WTC11 (cell line): ENCODE results near the gene GTF2H4. TPM values are rescaled to one million over a fixed set of nuclear protein-coding genes. Genes with fewer than 3 reads are reported as not detected.

Experiments
- ATAC-seq: fragments of 200-7000 bp; cut with Tn5 transposase; 2 replicates; pipeline ENCODE4 v1.10.0; 2021; ENCODE audit warnings: mild to moderate bottlenecking, moderate library complexity
- CTCF ChIA-PET: fragments of 300-600 bp; sonication (Branson Sonifier 250); formaldehyde crosslinking; loops from one replicate; lab custom pipeline; 2021; ENCODE audit warnings: antibody characterized with exemption; lab: Charles Lee
- POLR2A ChIA-PET: fragments of 350-600 bp; sonication (Branson Sonifier 250); formaldehyde crosslinking; loops from one replicate; lab custom pipeline; 2021; ENCODE audit warnings: antibody characterized with exemption; lab: Charles Lee
- DNase-seq: peaks from one replicate; pipeline ENCODE4 v3.0.0; 2021; ENCODE audit warnings: low spot score
- H3K27ac Mint-ChIP-seq: 2 replicates; pipeline ENCODE4 v1.8.0; 2021; ENCODE audit warnings: mixed read lengths
- H3K27me3 Mint-ChIP-seq: 2 replicates; pipeline ENCODE4 v1.8.0; 2021; ENCODE audit warnings: low read depth, mild to moderate bottlenecking, moderate library complexity, mixed read lengths
- H3K36me3 Mint-ChIP-seq: 2 replicates; pipeline ENCODE4 v1.8.0; 2021; ENCODE audit warnings: mixed read lengths
- H3K4me1 Mint-ChIP-seq: 2 replicates; pipeline ENCODE4 v1.8.0; 2022; ENCODE audit warnings: mixed read lengths
- H3K4me3 Mint-ChIP-seq: 2 replicates; pipeline ENCODE4 v1.8.0; 2021; ENCODE audit warnings: mild to moderate bottlenecking, moderate library complexity, mixed read lengths
- H3K9me3 Mint-ChIP-seq: 2 replicates; pipeline ENCODE4 v1.8.0; 2021; ENCODE audit warnings: mixed read lengths
- CREB1 ChIP-seq: sonication (generic); formaldehyde crosslinking; IDR thresholded peaks from 2 replicates; pipeline ENCODE4 v1.8.0; 2023; ENCODE audit warnings: mild to moderate bottlenecking, missing genetic modification reagents
- ELF4 ChIP-seq: sonication (generic); formaldehyde crosslinking; IDR thresholded peaks from 2 replicates; pipeline ENCODE4 v1.8.1; 2022; ENCODE audit warnings: low read depth, mild to moderate bottlenecking, moderate library complexity, missing genetic modification reagents
- NFE2L1 ChIP-seq: sonication (generic); formaldehyde crosslinking; IDR thresholded peaks from 2 replicates; pipeline ENCODE4 v1.8.1; 2023; ENCODE audit warnings: missing genetic modification reagents
- OVOL2 ChIP-seq: fragments of 250-450 bp; sonication (Bioruptor Pico); IDR thresholded peaks from 2 replicates; pipeline ENCODE4 v1.9.0; 2021; ENCODE audit warnings: mild to moderate bottlenecking, borderline replicate concordance
- RELA ChIP-seq: sonication (generic); formaldehyde crosslinking; IDR thresholded peaks from 2 replicates; pipeline ENCODE4 v1.8.1; 2022; ENCODE audit warnings: missing genetic modification reagents, mild to moderate bottlenecking, borderline replicate concordance
- total RNA-seq: library from RNA; stranded (reverse); gene quantifications from 3 replicates; pipeline ENCODE4 v1.2.3, GENCODE V29; 2021
- TF ChIP-seq, protein P1 (sequence below): sonication (generic); formaldehyde crosslinking; IDR thresholded peaks from 2 replicates; pipeline ENCODE4 v1.8.0; 2023; ENCODE audit warnings: missing genetic modification reagents, mild to moderate bottlenecking, borderline replicate concordance
- TF ChIP-seq, protein P2 (sequence below): sonication (generic); formaldehyde crosslinking; IDR thresholded peaks from 2 replicates; pipeline ENCODE4 v1.8.0; 2022; ENCODE audit warnings: missing genetic modification reagents
- TF ChIP-seq, protein P3 (sequence below): fragments of 250-450 bp; sonication (Bioruptor Pico); IDR thresholded peaks from 2 replicates; pipeline ENCODE4 v2.1.2; 2022; ENCODE audit warnings: mild to moderate bottlenecking, moderate library complexity
- TF ChIP-seq, protein P4 (sequence below): fragments of 250-450 bp; sonication (Bioruptor Pico); IDR thresholded peaks from 2 replicates; pipeline ENCODE4 v1.9.0; 2021; ENCODE audit warnings: mild to moderate bottlenecking
- TF ChIP-seq, protein P5 (sequence below): sonication (generic); formaldehyde crosslinking; IDR thresholded peaks from 2 replicates; pipeline ENCODE4 v1.8.1; 2023; ENCODE audit warnings: mild to moderate bottlenecking, missing genetic modification reagents
- TF ChIP-seq, protein P6 (sequence below): sonication (generic); formaldehyde crosslinking; IDR thresholded peaks from 2 replicates; pipeline ENCODE4 v1.8.1; 2022; ENCODE audit warnings: missing genetic modification reagents, borderline replicate concordance
- TF ChIP-seq, protein P7 (sequence below): fragments of 250-450 bp; sonication (Bioruptor Pico); conservative IDR thresholded peaks from 2 replicates; pipeline ENCODE4 v1.9.0; 2021; ENCODE audit warnings: mild to moderate bottlenecking

GTF2H4 gene
- total RNA-seq, 1 experiment from 2014 or later: 49.2 TPM

DNA sequence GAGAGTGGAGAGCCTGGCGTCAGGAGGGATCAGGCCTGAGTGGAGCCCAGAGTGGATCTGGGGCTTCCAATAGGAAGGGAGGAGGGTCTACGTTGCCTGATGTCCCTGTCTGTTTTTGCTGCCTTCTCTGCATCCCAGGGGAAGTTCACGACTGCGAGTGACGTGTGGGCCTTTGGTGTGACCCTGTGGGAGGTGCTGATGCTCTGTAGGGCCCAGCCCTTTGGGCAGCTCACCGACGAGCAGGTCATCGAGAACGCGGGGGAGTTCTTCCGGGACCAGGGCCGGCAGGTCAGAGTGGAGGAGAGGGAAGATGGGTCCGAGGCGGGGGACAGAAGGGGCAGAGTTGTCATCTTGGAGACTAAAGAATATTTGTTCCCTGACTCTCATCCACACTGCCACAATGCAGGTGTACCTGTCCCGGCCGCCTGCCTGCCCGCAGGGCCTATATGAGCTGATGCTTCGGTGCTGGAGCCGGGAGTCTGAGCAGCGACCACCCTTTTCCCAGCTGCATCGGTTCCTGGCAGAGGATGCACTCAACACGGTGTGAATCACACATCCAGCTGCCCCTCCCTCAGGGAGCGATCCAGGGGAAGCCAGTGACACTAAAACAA is 9.2 kb upstream of the GTF2H4 start (continued):
- TF ChIP-seq, protein P1, sequence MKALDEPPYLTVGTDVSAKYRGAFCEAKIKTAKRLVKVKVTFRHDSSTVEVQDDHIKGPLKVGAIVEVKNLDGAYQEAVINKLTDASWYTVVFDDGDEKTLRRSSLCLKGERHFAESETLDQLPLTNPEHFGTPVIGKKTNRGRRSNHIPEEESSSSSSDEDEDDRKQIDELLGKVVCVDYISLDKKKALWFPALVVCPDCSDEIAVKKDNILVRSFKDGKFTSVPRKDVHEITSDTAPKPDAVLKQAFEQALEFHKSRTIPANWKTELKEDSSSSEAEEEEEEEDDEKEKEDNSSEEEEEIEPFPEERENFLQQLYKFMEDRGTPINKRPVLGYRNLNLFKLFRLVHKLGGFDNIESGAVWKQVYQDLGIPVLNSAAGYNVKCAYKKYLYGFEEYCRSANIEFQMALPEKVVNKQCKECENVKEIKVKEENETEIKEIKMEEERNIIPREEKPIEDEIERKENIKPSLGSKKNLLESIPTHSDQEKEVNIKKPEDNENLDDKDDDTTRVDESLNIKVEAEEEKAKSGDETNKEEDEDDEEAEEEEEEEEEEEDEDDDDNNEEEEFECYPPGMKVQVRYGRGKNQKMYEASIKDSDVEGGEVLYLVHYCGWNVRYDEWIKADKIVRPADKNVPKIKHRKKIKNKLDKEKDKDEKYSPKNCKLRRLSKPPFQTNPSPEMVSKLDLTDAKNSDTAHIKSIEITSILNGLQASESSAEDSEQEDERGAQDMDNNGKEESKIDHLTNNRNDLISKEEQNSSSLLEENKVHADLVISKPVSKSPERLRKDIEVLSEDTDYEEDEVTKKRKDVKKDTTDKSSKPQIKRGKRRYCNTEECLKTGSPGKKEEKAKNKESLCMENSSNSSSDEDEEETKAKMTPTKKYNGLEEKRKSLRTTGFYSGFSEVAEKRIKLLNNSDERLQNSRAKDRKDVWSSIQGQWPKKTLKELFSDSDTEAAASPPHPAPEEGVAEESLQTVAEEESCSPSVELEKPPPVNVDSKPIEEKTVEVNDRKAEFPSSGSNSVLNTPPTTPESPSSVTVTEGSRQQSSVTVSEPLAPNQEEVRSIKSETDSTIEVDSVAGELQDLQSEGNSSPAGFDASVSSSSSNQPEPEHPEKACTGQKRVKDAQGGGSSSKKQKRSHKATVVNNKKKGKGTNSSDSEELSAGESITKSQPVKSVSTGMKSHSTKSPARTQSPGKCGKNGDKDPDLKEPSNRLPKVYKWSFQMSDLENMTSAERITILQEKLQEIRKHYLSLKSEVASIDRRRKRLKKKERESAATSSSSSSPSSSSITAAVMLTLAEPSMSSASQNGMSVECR (CRISPR knock-in tag): no peak
- TF ChIP-seq, protein P2, sequence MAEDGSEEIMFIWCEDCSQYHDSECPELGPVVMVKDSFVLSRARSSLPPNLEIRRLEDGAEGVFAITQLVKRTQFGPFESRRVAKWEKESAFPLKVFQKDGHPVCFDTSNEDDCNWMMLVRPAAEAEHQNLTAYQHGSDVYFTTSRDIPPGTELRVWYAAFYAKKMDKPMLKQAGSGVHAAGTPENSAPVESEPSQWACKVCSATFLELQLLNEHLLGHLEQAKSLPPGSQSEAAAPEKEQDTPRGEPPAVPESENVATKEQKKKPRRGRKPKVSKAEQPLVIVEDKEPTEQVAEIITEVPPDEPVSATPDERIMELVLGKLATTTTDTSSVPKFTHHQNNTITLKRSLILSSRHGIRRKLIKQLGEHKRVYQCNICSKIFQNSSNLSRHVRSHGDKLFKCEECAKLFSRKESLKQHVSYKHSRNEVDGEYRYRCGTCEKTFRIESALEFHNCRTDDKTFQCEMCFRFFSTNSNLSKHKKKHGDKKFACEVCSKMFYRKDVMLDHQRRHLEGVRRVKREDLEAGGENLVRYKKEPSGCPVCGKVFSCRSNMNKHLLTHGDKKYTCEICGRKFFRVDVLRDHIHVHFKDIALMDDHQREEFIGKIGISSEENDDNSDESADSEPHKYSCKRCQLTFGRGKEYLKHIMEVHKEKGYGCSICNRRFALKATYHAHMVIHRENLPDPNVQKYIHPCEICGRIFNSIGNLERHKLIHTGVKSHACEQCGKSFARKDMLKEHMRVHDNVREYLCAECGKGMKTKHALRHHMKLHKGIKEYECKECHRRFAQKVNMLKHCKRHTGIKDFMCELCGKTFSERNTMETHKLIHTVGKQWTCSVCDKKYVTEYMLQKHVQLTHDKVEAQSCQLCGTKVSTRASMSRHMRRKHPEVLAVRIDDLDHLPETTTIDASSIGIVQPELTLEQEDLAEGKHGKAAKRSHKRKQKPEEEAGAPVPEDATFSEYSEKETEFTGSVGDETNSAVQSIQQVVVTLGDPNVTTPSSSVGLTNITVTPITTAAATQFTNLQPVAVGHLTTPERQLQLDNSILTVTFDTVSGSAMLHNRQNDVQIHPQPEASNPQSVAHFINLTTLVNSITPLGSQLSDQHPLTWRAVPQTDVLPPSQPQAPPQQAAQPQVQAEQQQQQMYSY: no peak
- TF ChIP-seq CREB1 (CRISPR knock-in tag): no peak
- TF ChIP-seq NFE2L1 (CRISPR knock-in tag): no peak
- TF ChIP-seq, protein P3, sequence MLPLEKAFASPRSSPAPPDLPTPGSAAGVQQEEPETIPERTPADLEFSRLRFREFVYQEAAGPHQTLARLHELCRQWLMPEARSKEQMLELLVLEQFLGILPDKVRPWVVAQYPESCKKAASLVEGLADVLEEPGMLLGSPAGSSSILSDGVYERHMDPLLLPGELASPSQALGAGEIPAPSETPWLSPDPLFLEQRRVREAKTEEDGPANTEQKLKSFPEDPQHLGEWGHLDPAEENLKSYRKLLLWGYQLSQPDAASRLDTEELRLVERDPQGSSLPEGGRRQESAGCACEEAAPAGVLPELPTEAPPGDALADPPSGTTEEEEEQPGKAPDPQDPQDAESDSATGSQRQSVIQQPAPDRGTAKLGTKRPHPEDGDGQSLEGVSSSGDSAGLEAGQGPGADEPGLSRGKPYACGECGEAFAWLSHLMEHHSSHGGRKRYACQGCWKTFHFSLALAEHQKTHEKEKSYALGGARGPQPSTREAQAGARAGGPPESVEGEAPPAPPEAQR (CRISPR knock-in tag): no peak
- TF ChIP-seq, protein P4, sequence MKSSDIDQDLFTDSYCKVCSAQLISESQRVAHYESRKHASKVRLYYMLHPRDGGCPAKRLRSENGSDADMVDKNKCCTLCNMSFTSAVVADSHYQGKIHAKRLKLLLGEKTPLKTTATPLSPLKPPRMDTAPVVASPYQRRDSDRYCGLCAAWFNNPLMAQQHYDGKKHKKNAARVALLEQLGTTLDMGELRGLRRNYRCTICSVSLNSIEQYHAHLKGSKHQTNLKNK (CRISPR knock-in tag): no peak
- no peak for TF ChIP-seq OVOL2
- no peak for TF ChIP-seq RELA

DNA sequence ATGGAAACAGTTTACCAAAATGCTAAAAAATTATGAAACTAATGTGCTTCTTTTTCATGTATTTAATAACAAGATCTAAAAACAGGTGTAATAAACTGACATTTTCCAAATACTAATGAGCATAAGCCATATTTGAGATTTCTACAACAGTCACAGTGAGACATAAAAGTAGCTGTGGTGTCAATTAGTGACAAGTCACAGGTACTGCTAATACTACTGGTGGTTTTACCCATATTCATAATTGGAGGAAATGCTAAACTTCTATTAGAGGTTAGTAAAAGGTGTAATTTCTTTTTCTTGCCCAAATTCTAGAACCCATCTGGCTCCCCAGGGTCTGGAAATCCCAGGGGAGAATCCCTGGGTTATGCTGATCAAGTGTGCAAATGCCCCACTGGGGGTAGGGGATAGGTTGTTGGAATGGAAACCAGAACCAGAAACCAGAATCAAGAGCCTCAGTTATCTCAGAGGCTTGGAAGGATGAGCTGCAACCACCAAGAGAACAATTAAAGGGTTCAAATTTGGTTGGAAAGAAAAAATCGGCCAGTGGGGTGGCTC is 7.1 kb upstream of the GTF2H4 start:
- H3K9me3 Mint-ChIP-seq: no peaks in the 10 kb centered on the region
- no peak overlapping the region for H3K4me3 Mint-ChIP-seq
- H3K4me1 Mint-ChIP-seq: no peaks in the 10 kb centered on the region
- ChIA-PET POLR2A (interaction anchor here (1.0 kb wide), 1 partner anchor 13 kb away, joined by 3 read pairs; the partner anchor contains the start of gene VARS2), CTCF (interaction anchor here (1.4 to 1.8 kb wide), 2 partner anchors 13 to 72 kb away, joined by 4 to 6 read pairs; partner anchors contain the start of gene VARS2)
- ATAC-seq (no peak), DNase-seq (no peak)
- H3K27me3 Mint-ChIP-seq: no peaks in the 10 kb centered on the region; the same call in 1 of the 2 replicates
- H3K36me3 Mint-ChIP-seq: peaks cover 29% of the 10 kb centered on the region
- no peak overlapping the region for H3K27ac Mint-ChIP-seq
- TF ChIP-seq, protein P5, sequence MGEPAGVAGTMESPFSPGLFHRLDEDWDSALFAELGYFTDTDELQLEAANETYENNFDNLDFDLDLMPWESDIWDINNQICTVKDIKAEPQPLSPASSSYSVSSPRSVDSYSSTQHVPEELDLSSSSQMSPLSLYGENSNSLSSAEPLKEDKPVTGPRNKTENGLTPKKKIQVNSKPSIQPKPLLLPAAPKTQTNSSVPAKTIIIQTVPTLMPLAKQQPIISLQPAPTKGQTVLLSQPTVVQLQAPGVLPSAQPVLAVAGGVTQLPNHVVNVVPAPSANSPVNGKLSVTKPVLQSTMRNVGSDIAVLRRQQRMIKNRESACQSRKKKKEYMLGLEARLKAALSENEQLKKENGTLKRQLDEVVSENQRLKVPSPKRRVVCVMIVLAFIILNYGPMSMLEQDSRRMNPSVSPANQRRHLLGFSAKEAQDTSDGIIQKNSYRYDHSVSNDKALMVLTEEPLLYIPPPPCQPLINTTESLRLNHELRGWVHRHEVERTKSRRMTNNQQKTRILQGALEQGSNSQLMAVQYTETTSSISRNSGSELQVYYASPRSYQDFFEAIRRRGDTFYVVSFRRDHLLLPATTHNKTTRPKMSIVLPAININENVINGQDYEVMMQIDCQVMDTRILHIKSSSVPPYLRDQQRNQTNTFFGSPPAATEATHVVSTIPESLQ (CRISPR knock-in tag): no peak
- TF ChIP-seq, protein P6, sequence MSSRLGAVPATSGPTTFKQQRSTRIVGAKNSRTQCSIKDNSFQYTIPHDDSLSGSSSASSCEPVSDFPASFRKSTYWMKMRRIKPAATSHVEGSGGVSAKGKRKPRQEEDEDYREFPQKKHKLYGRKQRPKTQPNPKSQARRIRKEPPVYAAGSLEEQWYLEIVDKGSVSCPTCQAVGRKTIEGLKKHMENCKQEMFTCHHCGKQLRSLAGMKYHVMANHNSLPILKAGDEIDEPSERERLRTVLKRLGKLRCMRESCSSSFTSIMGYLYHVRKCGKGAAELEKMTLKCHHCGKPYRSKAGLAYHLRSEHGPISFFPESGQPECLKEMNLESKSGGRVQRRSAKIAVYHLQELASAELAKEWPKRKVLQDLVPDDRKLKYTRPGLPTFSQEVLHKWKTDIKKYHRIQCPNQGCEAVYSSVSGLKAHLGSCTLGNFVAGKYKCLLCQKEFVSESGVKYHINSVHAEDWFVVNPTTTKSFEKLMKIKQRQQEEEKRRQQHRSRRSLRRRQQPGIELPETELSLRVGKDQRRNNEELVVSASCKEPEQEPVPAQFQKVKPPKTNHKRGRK: no peak
- TF ChIP-seq, protein P1 (CRISPR knock-in tag): no peak
- no peak for TF ChIP-seq ELF4 (CRISPR knock-in tag)
- TF ChIP-seq, protein P4 (CRISPR knock-in tag): no peak
- TF ChIP-seq, protein P7, sequence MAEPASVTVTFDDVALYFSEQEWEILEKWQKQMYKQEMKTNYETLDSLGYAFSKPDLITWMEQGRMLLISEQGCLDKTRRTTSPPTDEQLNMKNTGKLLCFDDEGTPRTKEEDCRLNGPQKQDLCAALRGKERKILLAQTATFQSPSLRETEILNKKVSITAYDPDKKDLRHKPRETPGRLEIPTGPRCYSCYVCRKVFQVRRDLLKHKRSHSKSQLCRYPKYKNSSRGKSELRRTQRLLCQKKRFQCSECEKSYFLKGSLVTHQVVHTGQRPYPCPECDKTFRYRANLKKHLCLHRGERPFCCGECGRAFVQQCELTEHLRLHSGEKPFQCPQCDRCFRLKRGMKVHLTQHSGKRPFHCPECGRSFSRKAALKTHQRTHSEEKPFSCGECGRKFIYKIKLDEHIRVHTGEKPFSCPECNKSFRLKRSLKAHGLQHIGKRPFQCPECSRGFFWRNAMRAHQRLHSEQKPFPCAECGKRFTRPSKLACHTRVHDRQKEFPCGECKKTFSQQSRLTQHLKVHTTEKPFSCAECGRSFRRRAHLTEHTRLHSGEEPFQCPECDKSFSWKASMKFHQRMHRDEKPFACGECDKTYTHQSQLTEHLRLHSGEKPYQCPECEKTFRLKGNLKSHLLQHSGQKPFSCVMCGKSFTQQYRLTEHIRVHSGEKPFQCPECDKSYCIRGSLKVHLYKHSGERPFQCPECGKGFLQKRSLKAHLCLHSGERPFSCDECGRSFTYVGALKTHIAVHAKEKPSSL: no peak
